HepG2 (cell line): ENCODE results near the gene TMEM107. TPM values are rescaled to one million over a fixed set of nuclear protein-coding genes. Genes with fewer than 3 reads are reported as not detected.

Source experiments
- ATAC-seq: fragments of 200-7000 bp; cut with Tn5 transposase; 3 replicates; pipeline ENCODE4 v1.9.1; 2020; ENCODE audit warnings: mild to moderate bottlenecking, moderate library complexity
- BruUV-seq: library from RNA; stranded (reverse); fragments of 400-500 nt; replicated peaks from 2 replicates; lab custom pipeline; 2021; lab: Mats Ljungman, UMichigan
- CTCF ChIA-PET: fragments of 300-600 bp; formaldehyde crosslinking; extraction: SDS; loops from one replicate; lab custom pipeline; 2021; ENCODE audit warnings: low total read pairs, inconsistent platforms, low intra/inter-chr PET ratio; lab: Yijun Ruan, JAX
- POLR2A ChIA-PET: fragments of 350-600 bp; sonication (Branson Sonifier 250); formaldehyde crosslinking; loops from one replicate; lab custom pipeline; 2020; ENCODE audit warnings: antibody characterized with exemption, inconsistent platforms; lab: Yijun Ruan, JAX
- DNase-seq: peaks from one replicate; pipeline ENCODE4 v3.0.0-alpha.2; 2015; ENCODE audit warnings: low spot score
- FAIRE-seq: peaks from 3 replicates; lab custom pipeline; 2011; peaks lifted over from hg19 to GRCh38; lab: Jason Lieb, UNC
- H2AFZ ChIP-seq: one replicate; pipeline ENCODE4 v1.6.1; 2011; ENCODE audit warnings: low read length, inconsistent platforms
- H3K27ac ChIP-seq: fragments of 300-600 bp; 3 replicates; pipeline ENCODE4 v1.8.0; 2011; ENCODE audit warnings: mixed run types, mild to moderate bottlenecking, mixed read lengths, low read length, inconsistent platforms; ENCODE audit not compliant: insufficient read depth; ENCODE audit errors: extremely low read length
- H3K27me3 ChIP-seq, 2 experiments: fragments of 200-600 bp in 1 of 2; 2 replicates in 1 of 2; 3 replicates in 1 of 2; pipeline versions ENCODE4 v1.6.0 to v1.8.0; 2011; ENCODE audit warnings: low read length in 2 of 2, mild to moderate bottlenecking in 2 of 2, moderate library complexity in 2 of 2, inconsistent platforms in 1 of 2; ENCODE audit not compliant: insufficient read depth in 2 of 2, control insufficient read depth in 1 of 2
- H3K36me3 ChIP-seq, 2 experiments: fragments of 200-600 bp in 1 of 2; replicated peaks in 1 of 2; 2 replicates in 1 of 2; 3 replicates in 1 of 2; pipeline versions ENCODE4 v1.5.1 to v1.8.0; 2011; ENCODE audit warnings: low read length in 2 of 2, inconsistent platforms in 1 of 2; ENCODE audit not compliant: insufficient read depth in 2 of 2, control insufficient read depth in 1 of 2
- H3K4me1 ChIP-seq: 2 replicates; pipeline ENCODE4 v1.5.1; 2012; ENCODE audit warnings: low read length, inconsistent platforms; ENCODE audit not compliant: insufficient read depth
- H3K4me2 ChIP-seq: 2 replicates; pipeline ENCODE4 v1.6.0; 2011; ENCODE audit warnings: low read depth, low read length, inconsistent platforms
- H3K4me3 ChIP-seq, 3 experiments: fragments of 200-600 bp in 1 of 3; sonication (generic), shearing (Covaris generic) in 1 of 3; replicated peaks in 1 of 3; 2 replicates each; pipeline ENCODE4 v1.5.1; 2011 to 2016; ENCODE audit warnings: low read length in 3 of 3, inconsistent platforms in 2 of 3, low read depth in 2 of 3, mild to moderate bottlenecking in 2 of 3, control low read depth in 1 of 3, mixed read lengths in 1 of 3; ENCODE audit not compliant: insufficient read depth in 1 of 3
- H3K79me2 ChIP-seq: one replicate; pipeline ENCODE4 v1.6.1; 2011; ENCODE audit warnings: low read length, inconsistent platforms; ENCODE audit not compliant: insufficient read depth
- H3K9ac ChIP-seq: 2 replicates; pipeline ENCODE4 v1.6.0; 2011; ENCODE audit warnings: mild to moderate bottlenecking, low read depth, low read length, inconsistent platforms; ENCODE audit not compliant: insufficient read depth
- H3K9me3 ChIP-seq: 2 replicates; pipeline ENCODE4 v1.5.1; 2012; ENCODE audit warnings: mild to moderate bottlenecking, low read length
- H4K20me1 ChIP-seq: 2 replicates; pipeline ENCODE4 v1.6.0; 2011; ENCODE audit warnings: inconsistent platforms, mild to moderate bottlenecking, low read length, moderate library complexity; ENCODE audit not compliant: insufficient read depth
- CREB1 ChIP-seq, 2 experiments: fragments of 450-650 bp in 1 of 2; IDR thresholded peaks; 2 replicates each; pipeline ENCODE4 v1.6.1; 2016 to 2017; ENCODE audit warnings: control low read depth in 1 of 2, mild to moderate bottlenecking in 1 of 2, missing compliant biosample characterization in 1 of 2, missing genetic modification characterization in 1 of 2
- FOSL2 ChIP-seq: sonication (generic); formaldehyde crosslinking; IDR thresholded peaks from 2 replicates; pipeline ENCODE4 v1.4.0; 2020; ENCODE audit warnings: missing genetic modification reagents
- KAT7 ChIP-seq: IDR thresholded peaks from 2 replicates; pipeline ENCODE4 v1.6.1; 2018; ENCODE audit warnings: borderline replicate concordance, missing compliant biosample characterization
- NFATC3 ChIP-seq: sonication (generic); formaldehyde crosslinking; IDR thresholded peaks from 2 replicates; pipeline ENCODE4 v1.5.1; 2020; ENCODE audit warnings: mild to moderate bottlenecking, missing genetic modification reagents
- PCBP1 ChIP-seq: fragments of 200-400 bp; formaldehyde crosslinking; IDR thresholded peaks from 2 replicates; pipeline ENCODE4 v1.6.1; 2017; ENCODE audit warnings: mild to moderate bottlenecking, low read depth, low read length, borderline replicate concordance
- SAFB2 ChIP-seq: sonication (generic); formaldehyde crosslinking; IDR thresholded peaks from 2 replicates; pipeline ENCODE4 v1.5.1; 2020; ENCODE audit warnings: missing genetic modification reagents, low read depth, mild to moderate bottlenecking, borderline replicate concordance
- SMAD3 ChIP-seq: sonication (generic); formaldehyde crosslinking; IDR thresholded peaks from 2 replicates; pipeline ENCODE4 v1.4.0; 2020; ENCODE audit warnings: missing genetic modification reagents
- ZNF235 ChIP-seq: sonication (generic); formaldehyde crosslinking; IDR thresholded peaks from 2 replicates; pipeline ENCODE4 v1.8.1; 2023; ENCODE audit warnings: mild to moderate bottlenecking, missing genetic modification reagents, borderline replicate concordance
- ZNF34 ChIP-seq: sonication (generic); formaldehyde crosslinking; IDR thresholded peaks from 2 replicates; pipeline ENCODE4 v1.4.0; 2020; ENCODE audit warnings: mild to moderate bottlenecking, missing genetic modification reagents, borderline replicate concordance
- ZNF777 ChIP-seq: sonication (generic); formaldehyde crosslinking; IDR thresholded peaks from 2 replicates; pipeline ENCODE4 v1.4.0; 2020; ENCODE audit warnings: missing genetic modification reagents
- ZSCAN31 ChIP-seq: sonication (generic); formaldehyde crosslinking; IDR thresholded peaks from 2 replicates; pipeline ENCODE4 v1.5.0; 2020; ENCODE audit warnings: low read depth, mild to moderate bottlenecking, missing genetic modification reagents
- WGBS: methylation state at CpG from one replicate; pipeline ENCODE4 v1.1.6; 2017; ENCODE audit warnings: low lambda C conversion rate; 5-methylcytosine and 5-hydroxymethylcytosine counted together
- in situ Hi-C: cut with HindIII; loops from 2 replicates; pipeline ENCODE4 v1.10.0; 2017; ENCODE audit warnings: low pct_unique_long_range_greater_than_20kb; ENCODE audit not compliant: extremely low pct_ligation_motif_present
- intact Hi-C: fragments of 100-400 bp; cut with micrococcal nuclease; formaldehyde crosslinking; loops from one replicate; pipeline ENCODE4 v1.10.0; 2022; ENCODE audit not compliant: unreplicated experiment
- polyA plus RNA-seq, 8 experiments: library from polyadenylated mRNA; depleted of rRNA in 3 of 8; stranded (reverse) in 7 of 8; unstranded in 1 of 8; fragments of >200 nt; fragmentation: Illumina TruSeq in 4 of 8; extraction: Trizol in 4 of 8; gene quantifications; 2 replicates each; pipeline versions ENCODE4 v1.2.1 to v1.2.3, GENCODE V29; 2011 to 2016; ENCODE audit warnings: low read depth in 4 of 8, missing spikeins in 1 of 8, mixed read lengths in 1 of 8; ENCODE audit not compliant: insufficient read depth in 1 of 8
- total RNA-seq, 5 experiments: library from RNA; depleted of rRNA; stranded (reverse); fragments of >200 nt; fragmentation: Illumina TruSeq; extraction: Trizol; gene quantifications; 2 replicates each; pipeline ENCODE4 v1.2.3, GENCODE V29; 2016; ENCODE audit warnings: low read depth in 1 of 5
- TF ChIP-seq, protein P1 (sequence below): sonication (generic); formaldehyde crosslinking; IDR thresholded peaks from 2 replicates; pipeline ENCODE4 v1.8.1; 2022; ENCODE audit warnings: mild to moderate bottlenecking, missing genetic modification reagents
- TF ChIP-seq, protein P2 (sequence below): sonication (generic); formaldehyde crosslinking; IDR thresholded peaks from 2 replicates; pipeline ENCODE4 v1.5.0; 2020; ENCODE audit warnings: missing genetic modification reagents, mild to moderate bottlenecking, borderline replicate concordance
- TF ChIP-seq, protein P3 (sequence below): sonication (generic); formaldehyde crosslinking; conservative IDR thresholded peaks from 2 replicates; pipeline ENCODE4 v1.8.0; 2022; ENCODE audit warnings: low read depth, missing genetic modification reagents
- TF ChIP-seq, protein P4 (sequence below): sonication (generic); formaldehyde crosslinking; IDR thresholded peaks from 2 replicates; pipeline ENCODE4 v1.4.0; 2020; ENCODE audit warnings: mild to moderate bottlenecking, missing genetic modification reagents
- TF ChIP-seq, protein P5 (sequence below): IDR thresholded peaks from 2 replicates; pipeline ENCODE4 v1.6.1; 2016; ENCODE audit warnings: control low read depth

TMEM107 gene
- total and polyA plus RNA-seq, 2 of the 13 experiments (the other 11 are each of a cell fraction or from before 2014, with no cell fraction given): 7.2 to 15.3 TPM

DNA sequence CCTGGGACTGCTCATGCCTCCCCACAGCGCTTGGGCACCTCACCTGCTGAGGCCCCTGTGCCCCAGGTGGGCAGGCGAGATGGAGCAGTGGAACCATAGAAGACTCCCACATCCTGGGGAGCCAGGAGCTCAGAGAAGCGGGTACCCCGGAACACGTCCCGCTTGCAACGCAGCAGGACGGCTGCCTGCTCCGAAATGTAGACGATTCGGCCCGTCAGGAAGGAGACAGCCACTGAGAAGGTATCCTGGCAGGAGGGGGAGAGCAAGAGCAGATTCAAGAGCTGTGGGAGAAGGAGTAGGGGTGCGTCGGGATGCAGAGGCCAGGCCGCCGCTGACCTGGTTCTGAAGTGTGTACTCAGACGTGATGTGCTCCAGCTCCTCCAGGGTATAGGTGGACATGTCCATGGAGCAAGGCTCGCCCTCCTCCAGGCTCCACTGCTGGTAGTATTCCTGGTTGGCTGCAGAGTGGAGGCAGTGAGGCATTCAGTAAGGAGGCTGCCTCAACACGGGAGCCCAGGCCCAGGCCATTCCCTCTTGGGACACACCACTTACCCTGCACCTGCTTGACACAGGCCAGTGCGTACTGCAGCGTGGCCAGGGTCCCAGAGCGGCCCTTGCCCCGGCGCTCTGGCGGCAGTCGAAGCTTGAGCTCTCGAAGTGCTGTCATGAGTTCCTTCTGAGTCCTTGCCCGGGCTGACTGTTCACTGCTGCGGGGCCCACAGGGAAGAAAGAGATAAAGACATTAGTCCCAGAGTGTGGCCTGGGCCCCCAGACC lies 26.6 kb downstream of the TMEM107 start:
- intact Hi-C loops: loop anchor here (5.0 kb wide), 1 partner anchor 473 kb away; no protein-coding TSS in a partner anchor
- CTCF ChIA-PET: no interaction called here
- FAIRE-seq: no peak
- BruUV-seq: no TSS peak
- peaks cover 16 to 34% of the 10 kb centered on the region in 2 experiments; a peak in 4 of 5 replicates for H3K36me3 ChIP-seq
- H3K79me2 ChIP-seq: peaks cover 4% of the 10 kb centered on the region
- 96% methylated on average over 25 of the region's 29 CpGs for WGBS
- in situ Hi-C loops: no loop called here
- no peaks in the 10 kb centered on the region for H4K20me1 ChIP-seq
- H3K4me1 ChIP-seq: peaks cover 34% of the 10 kb centered on the region
- no peaks in the 10 kb centered on the region for H3K27me3 ChIP-seq
- H2AFZ ChIP-seq: no peak overlapping the region
- H3K9ac ChIP-seq: no peak overlapping the region
- TF ChIP-seq SAFB2 (CRISPR knock-in tag) (no peak), ZNF235 (CRISPR knock-in tag) (no peak), PCBP1 (no peak), ZNF34 (no peak), KAT7 (CRISPR knock-in tag) (no peak), NFATC3 (CRISPR knock-in tag) (no peak), FOSL2 (CRISPR knock-in tag) (no peak), CREB1 (IDR thresholded peaks at IDR 0.05) (no peak), CREB1 (CRISPR knock-in tag; IDR thresholded peaks at IDR 0.05) (no peak), ZNF777 (CRISPR knock-in tag) (no peak), SMAD3 (CRISPR knock-in tag) (no peak), ZSCAN31 (no peak)
- TF ChIP-seq, protein P1, sequence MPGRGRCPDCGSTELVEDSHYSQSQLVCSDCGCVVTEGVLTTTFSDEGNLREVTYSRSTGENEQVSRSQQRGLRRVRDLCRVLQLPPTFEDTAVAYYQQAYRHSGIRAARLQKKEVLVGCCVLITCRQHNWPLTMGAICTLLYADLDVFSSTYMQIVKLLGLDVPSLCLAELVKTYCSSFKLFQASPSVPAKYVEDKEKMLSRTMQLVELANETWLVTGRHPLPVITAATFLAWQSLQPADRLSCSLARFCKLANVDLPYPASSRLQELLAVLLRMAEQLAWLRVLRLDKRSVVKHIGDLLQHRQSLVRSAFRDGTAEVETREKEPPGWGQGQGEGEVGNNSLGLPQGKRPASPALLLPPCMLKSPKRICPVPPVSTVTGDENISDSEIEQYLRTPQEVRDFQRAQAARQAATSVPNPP (CRISPR knock-in tag): no peak
- TF ChIP-seq, protein P2, sequence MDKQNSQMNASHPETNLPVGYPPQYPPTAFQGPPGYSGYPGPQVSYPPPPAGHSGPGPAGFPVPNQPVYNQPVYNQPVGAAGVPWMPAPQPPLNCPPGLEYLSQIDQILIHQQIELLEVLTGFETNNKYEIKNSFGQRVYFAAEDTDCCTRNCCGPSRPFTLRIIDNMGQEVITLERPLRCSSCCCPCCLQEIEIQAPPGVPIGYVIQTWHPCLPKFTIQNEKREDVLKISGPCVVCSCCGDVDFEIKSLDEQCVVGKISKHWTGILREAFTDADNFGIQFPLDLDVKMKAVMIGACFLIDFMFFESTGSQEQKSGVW (CRISPR knock-in tag): no peak
- TF ChIP-seq, protein P3, sequence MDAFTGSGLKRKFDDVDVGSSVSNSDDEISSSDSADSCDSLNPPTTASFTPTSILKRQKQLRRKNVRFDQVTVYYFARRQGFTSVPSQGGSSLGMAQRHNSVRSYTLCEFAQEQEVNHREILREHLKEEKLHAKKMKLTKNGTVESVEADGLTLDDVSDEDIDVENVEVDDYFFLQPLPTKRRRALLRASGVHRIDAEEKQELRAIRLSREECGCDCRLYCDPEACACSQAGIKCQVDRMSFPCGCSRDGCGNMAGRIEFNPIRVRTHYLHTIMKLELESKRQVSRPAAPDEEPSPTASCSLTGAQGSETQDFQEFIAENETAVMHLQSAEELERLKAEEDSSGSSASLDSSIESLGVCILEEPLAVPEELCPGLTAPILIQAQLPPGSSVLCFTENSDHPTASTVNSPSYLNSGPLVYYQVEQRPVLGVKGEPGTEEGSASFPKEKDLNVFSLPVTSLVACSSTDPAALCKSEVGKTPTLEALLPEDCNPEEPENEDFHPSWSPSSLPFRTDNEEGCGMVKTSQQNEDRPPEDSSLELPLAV: no peak
- TF ChIP-seq, protein P4, sequence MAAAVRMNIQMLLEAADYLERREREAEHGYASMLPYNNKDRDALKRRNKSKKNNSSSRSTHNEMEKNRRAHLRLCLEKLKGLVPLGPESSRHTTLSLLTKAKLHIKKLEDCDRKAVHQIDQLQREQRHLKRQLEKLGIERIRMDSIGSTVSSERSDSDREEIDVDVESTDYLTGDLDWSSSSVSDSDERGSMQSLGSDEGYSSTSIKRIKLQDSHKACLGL (CRISPR knock-in tag): no peak
- TF ChIP-seq, protein P5, sequence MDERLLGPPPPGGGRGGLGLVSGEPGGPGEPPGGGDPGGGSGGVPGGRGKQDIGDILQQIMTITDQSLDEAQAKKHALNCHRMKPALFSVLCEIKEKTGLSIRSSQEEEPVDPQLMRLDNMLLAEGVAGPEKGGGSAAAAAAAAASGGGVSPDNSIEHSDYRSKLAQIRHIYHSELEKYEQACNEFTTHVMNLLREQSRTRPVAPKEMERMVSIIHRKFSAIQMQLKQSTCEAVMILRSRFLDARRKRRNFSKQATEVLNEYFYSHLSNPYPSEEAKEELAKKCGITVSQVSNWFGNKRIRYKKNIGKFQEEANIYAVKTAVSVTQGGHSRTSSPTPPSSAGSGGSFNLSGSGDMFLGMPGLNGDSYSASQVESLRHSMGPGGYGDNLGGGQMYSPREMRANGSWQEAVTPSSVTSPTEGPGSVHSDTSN (CRISPR knock-in tag): no peak
- POLR2A ChIA-PET: no interaction called here
- no peak overlapping the region for H3K4me3 ChIP-seq
- H3K27ac ChIP-seq: no peak overlapping the region
- DNase-seq: no peak
- no peak for ATAC-seq
- no peaks in the 10 kb centered on the region for H3K9me3 ChIP-seq
- no peak overlapping the region for H3K4me2 ChIP-seq
